Right lung (tissue), 5 donors: ENCODE results near the gene CCZ1B. TPM values are rescaled to one million over a fixed set of nuclear protein-coding genes. Genes with fewer than 3 reads are reported as not detected.
"Not testable (repeated sequence)": the region's sequence is repeated elsewhere in the genome, so short reads cannot be mapped to it uniquely, and the experiment has no call there.

Experiments used
- DNase-seq, 2 donors: peaks; one replicate each; pipeline ENCODE4 v3.0.0-alpha.2; 2013
- polyA plus RNA-seq, 5 donors: library from polyadenylated mRNA; unstranded; fragments of 120-200 nt; gene quantifications; one replicate each; pipeline versions ENCODE4 v1.2.1 to v1.2.3, GENCODE V29; 2013; ENCODE audit warnings: inconsistent platforms in 1 of 5, low replicate concordance in 1 of 5; ENCODE audit not compliant: insufficient read length in 5 of 5, insufficient read depth in 1 of 5

Gene CCZ1B
- polyA plus RNA-seq, 5 donors: 61.2 to 95.7 (median 79.6) TPM

GRCh38 chr7:6835521-6835920 lies 9.4 kb upstream of the CCZ1B start:
- DNase-seq: not testable (repeated sequence)

GRCh38 chr7:6833636-6834035 lies 7.6 kb upstream of the CCZ1B start:
- DNase-seq: no peak

DNA sequence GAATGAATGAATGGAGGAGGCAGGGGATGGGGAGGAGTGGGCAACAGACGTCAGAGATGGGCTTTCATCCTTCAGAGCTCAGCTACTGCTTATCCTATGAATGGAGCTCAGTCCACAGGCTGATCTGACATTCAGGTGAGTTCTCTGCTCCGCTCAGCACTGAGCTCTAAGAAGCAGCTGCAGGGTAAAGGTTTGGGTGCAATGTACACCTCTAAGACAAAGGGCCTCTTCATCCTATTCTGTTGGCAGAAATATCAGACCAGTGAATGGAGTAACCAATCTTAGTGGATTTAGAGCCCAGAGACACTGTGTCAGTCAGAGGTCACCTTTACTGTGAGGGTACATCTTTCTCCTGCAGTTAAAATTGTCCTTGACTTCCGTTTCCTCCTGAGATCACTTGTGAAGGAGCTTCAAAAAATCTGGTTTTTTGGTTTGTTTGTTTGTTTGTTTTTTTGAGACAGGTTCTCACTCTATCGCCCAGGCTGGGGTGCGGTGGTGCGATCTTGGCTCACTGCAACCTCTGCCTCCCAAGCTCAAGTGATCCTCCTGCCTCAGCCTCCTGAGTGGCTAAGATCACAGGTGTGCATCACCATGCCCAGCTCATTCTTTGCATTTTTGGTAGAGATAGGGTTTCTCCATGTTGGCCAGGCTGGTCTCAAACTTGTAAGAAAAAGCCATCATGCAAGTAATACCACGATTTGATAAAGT lies 5.1 kb upstream of the CCZ1B start:
- DNase-seq: no peak

GRCh38 chr7:6830026-6830425 lies 4.0 kb upstream of the CCZ1B start:
- DNase-seq: not testable (repeated sequence)

DNA sequence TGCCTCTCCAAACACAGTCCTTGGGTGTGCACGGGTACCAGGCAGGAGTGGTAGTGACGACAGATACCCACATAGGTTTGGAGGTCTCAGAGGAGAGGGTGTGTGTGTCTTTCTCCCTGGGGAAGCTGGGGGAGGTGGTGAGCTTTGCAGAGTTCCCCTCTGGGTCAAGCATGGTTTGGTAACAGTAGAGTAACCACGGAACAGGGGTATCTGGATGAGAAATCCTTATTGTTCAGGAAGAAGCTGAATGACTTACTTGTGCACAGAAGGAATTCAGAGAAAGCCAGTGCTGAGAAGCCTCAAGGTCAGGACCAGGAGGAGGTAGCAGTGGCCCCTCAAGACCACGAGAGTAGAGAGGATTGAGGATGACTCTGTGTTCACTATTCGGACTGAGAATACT lies 3.5 kb upstream of the CCZ1B start:
- not testable (repeated sequence) for DNase-seq

DNA sequence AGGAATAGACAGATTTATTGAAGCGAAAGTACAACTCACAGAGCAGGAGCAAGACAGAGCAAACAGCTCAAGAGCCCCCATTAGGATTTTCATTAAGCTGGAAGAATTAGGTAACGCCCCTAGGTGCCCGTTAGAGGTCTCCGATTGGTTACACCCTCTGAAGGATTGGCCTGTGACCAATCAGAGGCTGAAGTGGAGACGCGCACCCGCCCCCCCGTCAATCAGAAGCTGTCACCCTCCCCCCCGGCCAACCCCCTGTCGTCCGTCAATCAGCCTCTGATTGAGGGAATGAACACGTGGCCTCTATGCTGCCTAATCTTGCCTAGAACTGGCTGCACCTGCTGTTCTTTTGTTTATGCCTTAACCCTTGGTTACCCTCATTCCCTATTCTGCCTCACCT lies 1.1 kb upstream of the CCZ1B start:
- DNase-seq: peak in 1 of 2 donors; percentile 14

DNA sequence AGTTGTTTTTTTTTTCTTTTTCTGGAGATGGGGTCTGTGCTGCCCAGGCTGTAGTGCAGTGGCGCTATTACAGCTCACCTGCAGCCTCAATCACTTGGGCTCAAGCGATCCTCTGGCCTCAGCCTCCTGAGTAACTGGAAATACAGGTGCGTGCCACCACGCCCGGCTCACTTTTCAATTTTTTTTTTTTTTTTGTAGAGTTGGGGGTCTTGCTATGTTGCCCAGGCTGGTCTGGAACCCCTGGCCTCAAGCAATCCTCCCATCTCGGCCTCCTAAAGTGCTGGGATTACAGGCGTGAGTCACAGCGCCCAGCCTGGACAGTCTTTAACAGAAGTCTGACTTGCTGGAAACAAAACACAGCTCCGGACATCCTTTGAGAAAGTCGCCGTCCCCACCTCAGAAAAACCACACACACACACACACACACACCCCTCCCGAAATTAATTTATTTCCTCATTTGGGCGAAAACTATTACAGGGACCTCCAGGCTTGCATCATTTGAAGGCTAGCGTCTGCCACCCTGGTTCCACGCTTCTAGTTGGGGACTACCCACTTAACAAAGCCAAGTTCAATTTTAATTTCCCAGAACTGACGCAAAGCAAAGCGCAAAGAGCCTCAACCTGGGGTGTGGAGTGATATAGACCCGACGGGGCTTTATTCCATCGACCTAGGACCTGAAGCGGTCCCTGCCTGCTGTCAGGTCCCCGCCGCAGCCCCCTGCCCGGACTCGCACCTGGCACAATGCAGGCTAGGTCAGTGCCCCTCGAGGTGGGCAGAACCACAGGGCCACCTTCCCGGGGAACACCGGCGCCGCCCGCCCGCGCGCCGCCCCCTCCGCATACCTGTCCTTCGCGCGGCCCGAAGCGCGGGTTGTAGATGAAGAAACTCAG lies 594 bp downstream of the CCZ1B start:
- DNase-seq: not testable (repeated sequence)

DNA sequence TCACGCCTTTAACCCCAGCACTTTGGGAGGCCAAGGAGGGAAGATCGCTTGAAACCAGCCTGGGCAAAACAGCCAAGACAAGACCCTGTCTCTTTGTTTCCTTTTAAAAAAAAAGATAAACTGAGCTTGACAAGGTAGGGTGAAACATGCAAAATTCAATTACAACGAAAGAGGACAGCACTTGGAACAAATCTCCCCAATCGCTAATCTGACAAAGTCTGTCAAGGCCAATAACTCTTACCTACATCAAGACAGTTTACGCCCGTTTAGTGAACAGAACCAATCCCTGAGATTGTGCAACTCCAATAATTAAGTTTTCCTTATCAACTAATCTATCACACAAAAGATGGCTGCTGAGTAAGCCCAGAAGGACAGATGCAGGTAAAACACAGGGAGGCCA lies 4.5 kb downstream of the CCZ1B start:
- not testable (repeated sequence) for DNase-seq

GRCh38 chr7:6815470-6815869 lies 10.6 kb downstream of the CCZ1B start:
- DNase-seq: not testable (repeated sequence)

- not testable (repeated sequence) for DNase-seq
Observed at GRCh38 chr7:6813011-6813410, 13.1 kb downstream of the CCZ1B start.

DNA sequence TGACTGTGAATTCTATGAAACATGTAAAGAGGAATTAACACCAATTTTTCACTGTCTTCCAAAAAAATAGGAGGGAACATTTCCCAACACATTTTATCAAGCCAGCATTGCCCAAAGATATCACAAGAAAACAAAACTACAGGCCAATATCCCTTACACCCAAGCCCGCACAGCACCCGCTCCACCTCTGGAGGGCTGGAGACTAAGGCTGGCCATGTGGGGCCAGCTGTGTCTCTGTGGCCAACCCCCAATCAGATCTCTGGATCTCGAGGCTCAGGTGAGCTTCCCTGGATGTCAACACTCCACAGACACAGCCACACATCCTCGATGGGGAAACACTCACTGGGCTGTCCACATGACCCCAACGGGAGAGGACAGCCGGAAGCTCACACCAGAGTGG lies 18.1 kb downstream of the CCZ1B start:
- not testable (repeated sequence) for DNase-seq

GRCh38 chr7:6807393-6807918 lies 18.6 kb downstream of the CCZ1B start:
- DNase-seq: not testable (repeated sequence)

- DNase-seq: not testable (repeated sequence)
Observed at GRCh38 chr7:6800331-6800730, 25.7 kb downstream of the CCZ1B start.

GRCh38 chr7:6799887-6800286 lies 26.2 kb downstream of the CCZ1B start:
- not testable (repeated sequence) for DNase-seq

GRCh38 chr7:6798047-6798446 lies 28.0 kb downstream of the CCZ1B start:
- DNase-seq: not testable (repeated sequence)

DNA sequence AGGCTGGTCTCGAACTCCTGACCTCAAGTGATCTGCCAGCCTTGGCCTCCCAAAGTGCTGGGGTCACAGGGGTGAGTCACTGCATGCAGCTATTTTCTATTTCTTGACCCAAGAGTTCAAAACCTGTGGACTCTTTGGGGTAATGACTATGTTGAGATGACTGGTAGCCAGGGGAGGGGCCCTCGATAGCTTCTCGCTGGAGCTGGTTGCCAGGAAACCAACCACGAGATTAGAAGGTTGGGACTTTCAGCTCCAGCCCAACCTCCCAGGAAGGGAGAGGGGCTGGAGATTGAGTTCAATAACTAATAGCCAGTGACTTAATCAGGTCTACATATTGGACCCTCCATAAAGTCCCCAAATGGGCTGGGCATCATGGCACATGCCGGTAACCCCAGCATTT lies 28.9 kb downstream of the CCZ1B start:
- not testable (repeated sequence) for DNase-seq

DNA sequence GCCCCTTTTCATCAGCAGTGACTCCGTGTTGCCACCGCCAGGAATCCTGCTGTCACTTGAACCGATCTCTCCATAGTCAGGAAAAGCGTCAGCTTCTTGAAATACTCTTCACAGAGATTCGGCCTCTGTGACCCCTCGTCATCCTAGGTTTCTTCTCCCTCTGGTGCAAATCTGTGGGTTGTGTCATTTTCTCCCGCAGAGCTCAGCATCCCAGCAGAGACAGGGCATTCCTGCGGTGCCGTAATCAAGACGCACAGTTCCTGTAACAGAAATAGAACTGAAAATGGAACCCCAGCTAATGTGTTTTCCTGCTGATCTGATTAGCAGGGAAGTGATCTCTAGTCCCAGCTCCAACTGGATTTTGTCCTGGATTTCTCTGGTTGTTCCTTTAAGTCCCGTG lies 31.8 kb downstream of the CCZ1B start:
- DNase-seq: not testable (repeated sequence)

DNA sequence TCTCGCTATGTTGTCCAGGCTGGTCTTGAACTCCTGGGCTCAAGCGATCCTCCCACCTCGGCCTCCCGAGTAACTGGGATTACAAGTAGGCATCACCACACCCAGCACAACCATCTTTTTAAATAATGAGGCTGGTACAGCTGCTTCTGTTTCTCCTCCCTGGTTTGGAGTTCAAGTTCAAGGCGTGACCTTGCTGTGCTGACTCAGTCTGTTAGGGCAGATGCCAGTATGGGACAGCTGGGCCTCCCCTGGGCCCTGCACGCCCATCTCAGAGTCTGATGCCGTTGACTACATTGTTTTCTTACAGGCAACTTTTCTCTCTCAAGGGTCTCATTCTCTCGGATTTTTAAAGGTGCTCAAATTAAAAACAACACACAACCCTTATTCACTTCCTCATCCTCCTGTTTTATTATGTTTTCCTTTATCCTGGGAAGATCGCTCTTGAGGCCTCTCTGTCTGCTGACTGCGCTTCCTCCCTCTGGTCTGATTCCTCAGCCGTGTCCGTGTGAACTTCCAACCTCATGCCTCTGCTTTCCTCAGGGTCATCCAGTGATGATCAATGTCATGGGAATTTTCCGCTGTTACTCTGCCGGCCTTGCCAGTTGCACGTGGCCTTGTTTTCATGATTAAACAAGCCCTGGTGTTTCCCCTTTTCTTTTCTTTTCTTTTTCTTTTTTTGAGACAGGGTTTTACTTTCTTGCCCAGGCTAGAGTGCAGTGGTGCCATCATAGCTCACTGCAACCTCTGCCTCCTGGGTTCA lies 33.8 kb downstream of the CCZ1B start:
- DNase-seq: not testable (repeated sequence)

- not testable (repeated sequence) for DNase-seq
Observed at GRCh38 chr7:6789353-6789752, 36.7 kb downstream of the CCZ1B start.

DNA sequence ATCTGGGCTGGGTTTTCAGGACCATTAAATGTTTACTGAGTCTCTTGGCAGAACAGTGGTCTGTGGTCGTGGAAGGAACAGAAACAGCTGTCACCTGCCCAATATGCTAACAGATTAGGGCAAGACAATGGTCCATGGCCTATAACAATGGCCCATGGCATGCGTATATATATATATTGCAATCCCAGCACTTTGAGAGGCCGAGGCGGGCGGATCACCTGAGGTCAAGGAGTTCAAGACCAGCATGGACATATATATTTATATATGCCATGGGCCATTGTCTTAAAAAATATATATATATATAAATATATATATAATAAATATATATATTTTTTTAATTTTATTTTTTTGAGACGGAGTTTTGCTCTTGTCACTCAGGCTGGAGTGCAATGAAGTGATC lies 44.5 kb downstream of the CCZ1B start:
- not testable (repeated sequence) for DNase-seq

DNA sequence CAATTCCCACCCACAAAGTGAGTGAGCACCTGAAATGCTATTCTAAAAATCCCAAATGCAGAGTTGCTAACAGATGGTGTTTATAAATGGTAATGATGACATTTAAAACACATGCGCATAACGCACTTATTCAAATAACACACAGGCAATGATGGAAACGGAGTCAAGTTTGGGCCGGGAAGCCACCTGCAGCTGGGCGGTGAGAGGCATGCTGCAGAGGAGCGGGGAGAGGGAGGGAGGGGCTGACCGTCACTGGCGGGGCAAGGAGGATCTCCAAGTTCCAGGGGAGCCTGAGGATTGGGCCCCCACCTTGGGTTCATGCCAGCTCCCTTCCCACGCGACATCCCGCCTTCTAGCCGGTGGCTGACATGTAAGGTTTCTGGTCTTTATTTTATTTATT lies 64.9 kb downstream of the CCZ1B start:
- DNase-seq: not testable (repeated sequence)

GRCh38 chr7:6753964-6754363 lies 72.1 kb downstream of the CCZ1B start, which contains the start of gene RSPH10B2:
Gene RSPH10B2 (plus strand): TSS chr7:6754103. CDS start chr7:6757678, 3,575 bp downstream.
- DNase-seq: not testable (repeated sequence)
